GM23248 (cell line): ENCODE results near the gene FGA. TPM values are rescaled to one million over a fixed set of nuclear protein-coding genes. Genes with fewer than 3 reads are reported as not detected.

ENCODE experiments used
- DNase-seq: peaks from one replicate; pipeline ENCODE4 v3.0.0-alpha.2; 2015
- H2AFZ ChIP-seq: fragments of 200-600 bp; sonication (generic); 2 replicates; pipeline ENCODE4 v1.6.1; 2016; ENCODE audit warnings: antibody characterized with exemption
- H3F3A ChIP-seq: fragments of 200-600 bp; sonication (generic); 2 replicates; pipeline ENCODE4 v1.6.1; 2016; ENCODE audit warnings: mild to moderate bottlenecking, antibody characterized with exemption, mixed run types; ENCODE audit not compliant: insufficient read depth
- H3K27ac ChIP-seq: fragments of 200-600 bp; sonication (generic); 2 replicates; pipeline ENCODE4 v1.5.1; 2016; ENCODE audit warnings: mild to moderate bottlenecking
- H3K27me3 ChIP-seq: fragments of 200-600 bp; sonication (generic); replicated peaks from 2 replicates; pipeline ENCODE4 v1.6.1; 2016; ENCODE audit warnings: mild to moderate bottlenecking; ENCODE audit not compliant: insufficient read depth
- H3K36me3 ChIP-seq: fragments of 200-600 bp; sonication (generic); 2 replicates; pipeline ENCODE4 v1.6.1; 2016; ENCODE audit warnings: low read depth, mild to moderate bottlenecking
- H3K4me1 ChIP-seq: fragments of 200-600 bp; sonication (generic); 2 replicates; pipeline ENCODE4 v1.6.1; 2016; ENCODE audit warnings: mild to moderate bottlenecking; ENCODE audit not compliant: insufficient read depth
- H3K4me2 ChIP-seq: fragments of 200-600 bp; sonication (generic); one replicate; pipeline ENCODE4 v1.6.1; 2016; ENCODE audit warnings: mild to moderate bottlenecking; ENCODE audit not compliant: unreplicated experiment
- H3K4me3 ChIP-seq: fragments of 200-600 bp; sonication (generic); 2 replicates; pipeline ENCODE4 v1.5.1; 2016; ENCODE audit warnings: mild to moderate bottlenecking
- H3K79me2 ChIP-seq: fragments of 200-600 bp; sonication (generic); 2 replicates; pipeline ENCODE4 v1.6.1; 2016; ENCODE audit warnings: mild to moderate bottlenecking; ENCODE audit not compliant: insufficient read depth
- H3K9ac ChIP-seq: fragments of 200-600 bp; sonication (generic); 2 replicates; pipeline ENCODE4 v1.6.1; 2016; ENCODE audit warnings: mild to moderate bottlenecking
- H3K9me2 ChIP-seq: fragments of 200-600 bp; sonication (generic); 2 replicates; pipeline ENCODE4 v1.6.1; 2016; ENCODE audit warnings: mixed run types, mild to moderate bottlenecking, moderate library complexity; ENCODE audit not compliant: insufficient read depth
- H3K9me3 ChIP-seq: fragments of 200-600 bp; sonication (generic); one replicate; pipeline ENCODE4 v1.6.1; 2017; ENCODE audit warnings: low read depth
- H4K20me1 ChIP-seq: fragments of 200-600 bp; sonication (generic); 2 replicates; pipeline ENCODE4 v1.6.0; 2016; ENCODE audit not compliant: insufficient read depth
- EZH2 ChIP-seq: fragments of 200-600 bp; sonication (generic); IDR thresholded peaks from 2 replicates; pipeline ENCODE4 v1.6.1; 2018; ENCODE audit warnings: antibody characterized with exemption, mild to moderate bottlenecking; ENCODE audit not compliant: insufficient read depth, poor library complexity, severe bottlenecking
- EZH2phosphoT487 ChIP-seq: fragments of 200-600 bp; sonication (generic); IDR thresholded peaks from 2 replicates; pipeline ENCODE4 v1.6.1; 2018; ENCODE audit warnings: antibody characterized with exemption, moderate library complexity, mild to moderate bottlenecking, low read depth; ENCODE audit not compliant: insufficient read depth
- WGBS, 2 experiments: methylation state at CpG; one replicate each; pipeline ENCODE4 v1.1.6; 2015 to 2017; ENCODE audit warnings: low lambda C conversion rate in 2 of 2, low coverage in 1 of 2; ENCODE audit errors: missing lambda C conversion rate in 2 of 2; 5-methylcytosine and 5-hydroxymethylcytosine counted together
- in situ Hi-C: fragments of 300-500 bp; cut with MboI; formaldehyde crosslinking; loops from 2 replicates; pipeline ENCODE4 v1.15.0; 2020
- polyA plus RNA-seq: library from polyadenylated mRNA; unstranded; fragments of >200 nt; fragmentation: Nextera tagmentation; extraction: Ambion mirVana; gene quantifications from 2 replicates; pipeline ENCODE4 v1.2.1, GENCODE V29; 2016
- small RNA-seq: library from RNA; depleted of rRNA; stranded (forward); fragments of <200 nt; gene quantifications from one replicate; pipeline ENCODE3, GENCODE V24; 2014; ENCODE audit warnings: low read depth, low replicate concordance
- total RNA-seq: library from RNA; depleted of rRNA; stranded (reverse); fragments of >200 nt; shearing (Covaris generic); gene quantifications from 2 replicates; pipeline ENCODE4 v1.2.3, GENCODE V29; 2014; rRNA removed

Gene FGA
- total and polyA plus RNA-seq, 2 experiments from 2014 or later = not detected

GRCh38 chr4:154549894-154550790 is 40.4 kb downstream of the FGA start, which contains the start of gene PLRG1:
Gene PLRG1 (minus strand): TSS chr4:154550400. CDS start chr4:154550308, 92 bp downstream.
- Histone ChIP-seq H3K79me2 (peaks cover 51% of the 10 kb centered on the region), H3K27me3 (no peaks in the 10 kb centered on the region), H3K4me3 (peak within 1 kb of the TSS; percentile 94), H3K4me2 (peak within 1 kb of the TSS; percentile 91), H3K4me1 (peaks cover 10% of the 10 kb centered on the region), H2AFZ (peak within 1 kb of the TSS; percentile 99), H3K27ac (peak within 1 kb of the TSS; percentile 55), H3K9me2 (no peaks in the 10 kb centered on the region), H4K20me1 (peaks cover 4% of the 10 kb centered on the region; the same call in 1 of the 2 replicates), H3F3A (no peaks in the 10 kb centered on the region), H3K9ac (peak within 1 kb of the TSS; percentile 88), H3K36me3 (peaks cover 23% of the 10 kb centered on the region), H3K9me3 (no peaks in the 10 kb centered on the region)
- 0 to 2% methylated on average over 51 of the region's 51 CpGs for WGBS, 2 experiments
- TF ChIP-seq EZH2phosphoT487 (no peak), EZH2 (no peak)
- peak; percentile 99 for DNase-seq
- in situ Hi-C loops = loop anchor here (10.0 to 25.0 kb wide), 2 partner anchors 225 to 812 kb away; no protein-coding TSS in a partner anchor

GRCh38 chr4:154545689-154546088 is 44.9 kb downstream of the FGA start:
- TF ChIP-seq EZH2phosphoT487 (no peak), EZH2 (no peak)
- peaks cover 4% of the 10 kb centered on the region; the same call in 1 of the 2 replicates for H4K20me1 ChIP-seq
- H3F3A ChIP-seq = no peaks in the 10 kb centered on the region
- in situ Hi-C loops = no loop called here
- no peaks in the 10 kb centered on the region for H3K9me3 ChIP-seq
- 93% methylated on average over 4 of the region's 4 CpGs for WGBS, 2 experiments
- H3K4me2 ChIP-seq = no peak overlapping the region
- no peaks in the 10 kb centered on the region for H3K27me3 ChIP-seq
- H3K4me3 ChIP-seq = no peak overlapping the region
- no peak overlapping the region for H3K9ac ChIP-seq
- H2AFZ ChIP-seq = no peak overlapping the region
- peaks cover 10% of the 10 kb centered on the region for H3K4me1 ChIP-seq
- H3K79me2 ChIP-seq = peaks cover 52% of the 10 kb centered on the region
- no peak overlapping the region for H3K27ac ChIP-seq
- no peaks in the 10 kb centered on the region for H3K9me2 ChIP-seq
- no peak for DNase-seq
- H3K36me3 ChIP-seq = peaks cover 67% of the 10 kb centered on the region

- H3K79me2 ChIP-seq = peaks cover 23% of the 10 kb centered on the region
- no peaks in the 10 kb centered on the region for H3K4me1 ChIP-seq
- H3K9me3 ChIP-seq = no peaks in the 10 kb centered on the region
- H3K4me2 ChIP-seq = no peak overlapping the region
- H2AFZ ChIP-seq = no peak overlapping the region
- H3F3A ChIP-seq = no peaks in the 10 kb centered on the region
- peaks cover 98% of the 10 kb centered on the region for H3K36me3 ChIP-seq
- in situ Hi-C loops = no loop called here
- TF ChIP-seq EZH2phosphoT487 (no peak), EZH2 (no peak)
- no peak overlapping the region for H3K9ac ChIP-seq
- no peaks in the 10 kb centered on the region for H3K27me3 ChIP-seq
- 94 to 98% methylated on average over 4 of the region's 4 CpGs for WGBS, 2 experiments
- H3K9me2 ChIP-seq = no peaks in the 10 kb centered on the region
- no peak for DNase-seq
- no peak overlapping the region for H3K27ac ChIP-seq
- H3K4me3 ChIP-seq = no peak overlapping the region
- no peaks in the 10 kb centered on the region for H4K20me1 ChIP-seq
Measured at GRCh38 chr4:154542271-154542879, 48.2 kb downstream of the FGA start.

Small RNA genes within 50 kb of the gene (small RNA-seq; reads per million reads assigned to genes)
- gene RNU6-1285P = not detected

Other genes starting within 250 kb of the FGA start
- gene DCHS2, start 98.9 kb downstream of the FGA start, total RNA-seq = not detected in 2 replicates
- not detected in 2 replicates for gene DCHS2, start 98.9 kb downstream of the FGA start, polyA plus RNA-seq
- 84.7 and 84.8 TPM in 2 replicates for gene PLRG1, start 40.3 kb downstream of the FGA start, total RNA-seq
- gene PLRG1, start 40.3 kb downstream of the FGA start, polyA plus RNA-seq = 72.0 and 81.7 TPM in 2 replicates
- not detected in 2 replicates for gene FGB, start 27.7 kb downstream of the FGA start, total RNA-seq
- gene FGB, start 27.7 kb downstream of the FGA start, polyA plus RNA-seq = not detected in 2 replicates
- not detected in 2 replicates for gene FGG, start 21.9 kb upstream of the FGA start, total RNA-seq
- gene FGG, start 21.9 kb upstream of the FGA start, polyA plus RNA-seq = not detected in 2 replicates
- gene LRAT, start 153.3 kb upstream of the FGA start, total RNA-seq = not detected in 2 replicates
- 0.13 TPM in 1 of 2 replicates, not detected in the other for gene LRAT, start 153.3 kb upstream of the FGA start, polyA plus RNA-seq
- 0.32 TPM in 1 of 2 replicates, not detected in the other for gene RBM46, start 190.5 kb upstream of the FGA start, total RNA-seq
- gene RBM46, start 190.5 kb upstream of the FGA start, polyA plus RNA-seq = 0.40 TPM in 1 of 2 replicates, not detected in the other